Transverse colon (tissue), 4 donors: Measurements from ENCODE around the gene XKR3. TPM values are rescaled to one million over a fixed set of nuclear protein-coding genes. Genes with fewer than 3 reads are reported as not detected.
"Not testable (repeated sequence)": the region's sequence is repeated elsewhere in the genome, so short reads cannot be mapped to it uniquely, and the experiment has no call there.

Experiments used
- DNase-seq: peaks from one replicate; pipeline ENCODE4 v3.0.0-alpha.2; 2019
- H3K27ac ChIP-seq, 4 donors: fragments of 200-600 bp; sonication (generic); 2 replicates each; pipeline ENCODE4 v1.5.1; 2016 to 2018; ENCODE audit warnings: inconsistent platforms in 4 of 4
- H3K27me3 ChIP-seq: fragments of 200-600 bp; sonication (generic); 2 replicates; pipeline ENCODE4 v1.5.1; 2017; ENCODE audit warnings: inconsistent platforms
- H3K36me3 ChIP-seq, 4 donors: fragments of 200-600 bp; sonication (generic); 2 replicates each; pipeline ENCODE4 v1.5.1; 2017 to 2019; ENCODE audit warnings: inconsistent platforms in 4 of 4
- H3K4me1 ChIP-seq, 4 donors: fragments of 200-600 bp; sonication (generic); 2 replicates each; pipeline ENCODE4 v1.5.1; 2017 to 2020; ENCODE audit warnings: inconsistent platforms in 4 of 4
- H3K4me3 ChIP-seq, 4 donors: fragments of 200-600 bp; sonication (generic); 1 replicate in 1 of 4; 2 replicates in 3 of 4; pipeline versions ENCODE4 v1.5.1 to v1.6.1; 2017 to 2019; ENCODE audit warnings: inconsistent platforms in 4 of 4
- H3K9me3 ChIP-seq, 2 donors: fragments of 200-600 bp; sonication (generic); 2 replicates each; pipeline ENCODE4 v1.5.1; 2017 to 2019; ENCODE audit warnings: inconsistent platforms in 2 of 2
- WGBS, 2 donors: methylation state at CpG; one replicate each; pipeline ENCODE4 v1.1.5; 2018; ENCODE audit warnings: low coverage in 1 of 2; 5-methylcytosine and 5-hydroxymethylcytosine counted together
- in situ Hi-C, 4 donors: fragments of 200-750 bp; cut with MboI; loops; one replicate each; pipeline versions ENCODE4 v1.15.0 to v1.15.1; 2017; ENCODE audit warnings: low sequenced_read_pairs in 3 of 4, low pct_ligation_motif_present in 1 of 4, low pct_unique_long_range_greater_than_20kb in 1 of 4
- intact Hi-C: fragments of 100-400 bp; cut with DNase I; formaldehyde crosslinking; loops from one replicate; pipeline ENCODE4 v1.15.1; 2023; ENCODE audit warnings: low total_unique reads
- small RNA-seq, 4 donors: library from RNA; depleted of rRNA; stranded (forward); fragments of <200 nt; gene quantifications; one replicate each; pipeline ENCODE3, GENCODE V24; 2016
- total RNA-seq, 4 donors: library from RNA; depleted of rRNA; stranded (reverse); fragments of >200 nt; gene quantifications; one replicate each; pipeline ENCODE4 v1.1.0, GENCODE V29; 2016

The XKR3 gene
- total RNA-seq, 4 donors from 2014 or later: not detected

GRCh38 chr22:16749282-16749681 is 75.9 kb downstream of the XKR3 start:
- H3K9me3 ChIP-seq, H3K36me3 ChIP-seq, H3K27ac ChIP-seq, H3K27me3 ChIP-seq, H3K4me3 ChIP-seq, intact Hi-C loops, H3K4me1 ChIP-seq, DNase-seq, in situ Hi-C loops: not testable (repeated sequence)
- WGBS, 2 donors: 65 to 92% methylated on average over 2 to 4 of the region's 4 CpGs

DNA sequence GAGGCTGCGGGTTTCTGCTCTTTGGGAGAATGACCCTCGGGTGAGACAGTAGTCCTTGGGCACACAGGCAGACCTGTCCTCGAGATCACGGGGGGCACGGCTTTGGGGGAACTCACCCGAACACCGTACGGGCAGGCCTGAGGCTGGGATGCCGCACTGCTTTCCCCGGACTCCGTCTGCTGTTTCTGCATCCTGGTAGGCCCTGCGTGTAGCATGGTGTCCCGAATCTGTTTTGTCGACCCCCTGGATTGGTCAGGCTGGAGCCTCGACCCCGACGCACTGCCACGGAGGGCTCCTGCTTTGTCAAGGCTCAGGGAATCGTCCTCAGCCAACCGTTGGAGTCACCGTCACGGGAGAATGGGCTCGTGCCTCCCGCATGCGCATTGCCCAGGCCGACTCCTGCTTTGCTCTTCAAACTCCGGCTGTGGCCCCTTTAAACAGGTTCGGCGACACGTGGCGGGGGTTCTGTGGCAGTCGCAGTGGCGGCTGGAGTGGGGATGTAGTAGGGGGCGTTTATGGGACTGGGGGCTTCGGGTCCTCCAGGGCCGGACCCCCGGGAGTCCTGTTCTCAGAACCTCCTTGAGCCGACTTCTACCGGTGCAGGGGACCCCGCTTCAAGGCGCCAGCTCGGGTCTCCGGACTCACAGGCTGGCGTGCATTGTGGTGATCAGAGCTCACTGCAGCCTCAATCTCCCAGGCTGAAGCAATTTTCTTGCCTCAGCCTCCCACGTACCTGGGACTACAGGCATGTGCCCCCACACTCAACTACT is 76.9 kb downstream of the XKR3 start:
- H3K4me3 ChIP-seq, in situ Hi-C loops, DNase-seq, intact Hi-C loops, H3K4me1 ChIP-seq, H3K9me3 ChIP-seq, H3K27me3 ChIP-seq, H3K27ac ChIP-seq, H3K36me3 ChIP-seq: not testable (repeated sequence)
- WGBS, 2 donors: 93% methylated on average over 45 of the region's 45 CpGs; no CpG with 5 or more reads in 1 of the 2 donors

DNA sequence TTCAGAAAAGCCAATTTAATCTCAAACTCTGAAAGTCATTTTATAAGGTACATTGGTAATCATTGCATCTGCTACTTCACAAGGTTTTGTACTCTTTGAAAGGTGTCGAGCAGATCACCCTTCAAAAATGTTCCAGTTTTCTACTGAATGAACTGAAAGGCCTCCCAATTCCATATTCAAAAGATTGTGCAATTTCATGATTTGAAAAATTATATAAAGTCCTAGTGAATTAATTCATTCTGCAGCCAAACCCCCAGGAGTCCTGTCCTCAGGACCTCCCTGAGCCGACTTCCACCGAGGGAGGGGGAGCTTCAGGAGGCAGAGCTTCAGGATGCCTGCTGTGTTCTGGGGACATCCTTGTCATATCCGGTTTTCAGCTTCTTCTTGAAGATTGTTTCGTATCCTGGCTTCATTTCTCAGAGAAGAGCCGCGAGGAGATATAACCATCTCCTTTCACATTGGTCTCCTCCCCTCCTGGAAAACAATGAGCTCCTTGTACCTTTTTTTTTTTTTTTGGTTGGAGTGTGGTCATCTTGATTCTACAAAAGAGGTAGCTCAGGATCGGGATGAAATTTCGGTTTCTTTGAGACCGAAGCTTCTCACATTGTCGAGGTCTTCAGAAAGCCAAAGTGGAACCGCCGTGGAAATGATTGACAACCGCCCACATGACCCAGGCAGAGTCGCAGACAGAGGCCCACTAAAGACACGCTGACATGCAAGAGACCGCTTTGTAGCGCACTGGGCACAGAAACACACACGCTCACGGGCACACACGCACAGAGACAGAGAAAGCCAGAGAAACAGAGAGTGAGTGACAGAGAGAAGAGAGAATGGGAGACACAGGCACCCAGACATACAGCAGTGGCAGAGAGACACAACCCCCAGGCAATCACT is 77.7 kb downstream of the XKR3 start:
- intact Hi-C loops, in situ Hi-C loops, H3K27me3 ChIP-seq, H3K36me3 ChIP-seq, DNase-seq, H3K4me3 ChIP-seq, H3K9me3 ChIP-seq, H3K27ac ChIP-seq, H3K4me1 ChIP-seq: not testable (repeated sequence)
- 89 to 91% methylated on average over 13 to 21 of the region's 21 CpGs for WGBS, 2 donors

- intact Hi-C loops, H3K9me3 ChIP-seq, H3K27ac ChIP-seq, H3K4me1 ChIP-seq, in situ Hi-C loops, H3K36me3 ChIP-seq, DNase-seq, H3K27me3 ChIP-seq, H3K4me3 ChIP-seq: not testable (repeated sequence)
- 37% methylated on average over 1 of the region's 1 CpG; no CpG with 5 or more reads in 1 of the 2 donors for WGBS, 2 donors
Measured at GRCh38 chr22:16734271-16734670, 90.9 kb downstream of the XKR3 start.

Small RNAs within 50 kb of the gene (small RNA-seq; reads per million reads assigned to genes)
- 0 reads per million in 4 donors for gene GPM6BP3

Other genes with a start within 250 kb of the XKR3 start
- gene CCT8L2, start 232.6 kb downstream of the XKR3 start, total RNA-seq: not detected
- gene GAB4, start 182.8 kb upstream of the XKR3 start, total RNA-seq: not detected